ENCODE measurements around the gene SLC9A1. TPM values are rescaled to one million over a fixed set of nuclear protein-coding genes. Genes with fewer than 3 reads are reported as not detected.

The SLC9A1 gene
- total and polyA plus RNA-seq, 10 of the 15 experiments (the other 5 are each of a cell fraction or from before 2014, with no cell fraction given) = 0.87 to 21.4 (median 4.3) TPM

DNA sequence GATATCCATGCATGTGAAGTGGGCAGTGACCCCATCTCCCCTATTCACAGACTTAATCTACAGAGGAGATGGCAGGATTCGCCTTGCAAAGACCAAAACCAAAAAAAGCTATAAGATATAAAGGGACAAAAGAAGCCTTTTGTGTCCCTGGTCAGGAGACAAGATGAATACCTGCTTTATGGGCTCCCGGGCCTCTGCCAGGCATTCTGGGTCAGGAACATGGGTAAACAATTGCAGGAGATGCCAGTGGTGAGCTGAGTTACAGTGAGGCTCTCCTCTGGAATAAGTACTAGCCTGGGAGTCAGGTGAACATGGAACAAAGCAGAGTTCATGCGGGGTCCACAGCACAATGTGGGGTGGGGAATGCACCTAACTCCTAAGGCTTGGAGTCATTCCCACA lies 4.7 kb downstream of the SLC9A1 start:
- RAD21 ChIA-PET (ENCODE audit: unreplicated experiment) = interaction anchor here (1.3 to 2.3 kb wide), 2 partner anchors 16 to 47 kb away, joined by 4 to 5 read pairs; no protein-coding TSS in a partner anchor
- no peak for TF ChIP-seq ETV6 (conservative IDR thresholded peaks at IDR 0.05 in 1 of 2, IDR thresholded peaks at IDR 0.05 in 1 of 2; ENCODE audit: borderline replicate concordance in 1 of 2, low read depth in 1 of 2)
- CTCF ChIA-PET = interaction anchor here (2.8 to 4.4 kb wide), 4 partner anchors 10 to 47 kb away, joined by 8 to 18 read pairs (median 14); no protein-coding TSS in a partner anchor
- no peak overlapping the region for H3K9ac ChIP-seq (ENCODE audit: control insufficient read depth, insufficient read depth, low read length)
- intact Hi-C loops (cut with micrococcal nuclease; ENCODE audit: unreplicated experiment) = loop anchor here (5.0 to 10.0 kb wide), 2 partner anchors 38 to 1295 kb away; partner anchors contain the start of gene AUNIP
- H3K79me2 ChIP-seq (ENCODE audit: control insufficient read depth, insufficient read depth, low read length) = peaks cover 46% of the 10 kb centered on the region
- no peak overlapping the region for H2AFZ ChIP-seq (ENCODE audit: control insufficient read depth, low read depth, low read length)
- H3K4me2 ChIP-seq (ENCODE audit: control insufficient read depth, insufficient read depth) = peak overlapping the region; percentile 59
- no peaks in the 10 kb centered on the region; the same call in 1 of the 2 replicates for H4K20me1 ChIP-seq (ENCODE audit: control insufficient read depth, insufficient read depth)
- H3K27me3 ChIP-seq (replicated peaks in 1 of 2; ENCODE audit: control insufficient read depth in 2 of 2, insufficient read depth in 2 of 2, low read length in 1 of 2) = no peaks in the 10 kb centered on the region
- no peaks in the 10 kb centered on the region for H3K9me3 ChIP-seq (replicated peaks; ENCODE audit: control insufficient read depth, insufficient read depth, low read length)
- SMC1A ChIA-PET (ENCODE audit: uncharacterized antibody, unreplicated experiment) = interaction anchor here (0.9 to 3.5 kb wide), 6 partner anchors 8 to 134 kb away, joined by 3 to 13 read pairs (median 7); no protein-coding TSS in a partner anchor
- in situ Hi-C loops (cut with MboI) = no loop called here
- H3K4me1 ChIP-seq (ENCODE audit: control insufficient read depth, insufficient read depth, low read length) = peaks cover 33% of the 10 kb centered on the region
- H3K27ac ChIP-seq (ENCODE audit: control insufficient read depth, insufficient read depth) = no peak overlapping the region
- no peaks in the 10 kb centered on the region for H3K36me3 ChIP-seq (ENCODE audit: control insufficient read depth in 2 of 2, insufficient read depth in 2 of 2, low read length in 1 of 2)
- no peak for FAIRE-seq
- POLR2A ChIA-PET = interaction anchor here (0.6 to 2.3 kb wide), 5 partner anchors 12 to 38 kb away, joined by 3 to 8 read pairs (median 6); no protein-coding TSS in a partner anchor
- no peak for ATAC-seq
- no peak for DNase-seq (ENCODE audit: low read depth, low spot score)
- no TSS peak for BruUV-seq (replicated peaks)
- peak overlapping the region; percentile 8; the same call in 1 of the 2 replicates for H3K4me3 ChIP-seq
- WGBS (ENCODE audit: insufficient coverage, insufficient replicate concordance, low lambda C conversion rate, missing lambda C conversion rate) = 98% methylated on average over 3 of the region's 3 CpGs

DNA sequence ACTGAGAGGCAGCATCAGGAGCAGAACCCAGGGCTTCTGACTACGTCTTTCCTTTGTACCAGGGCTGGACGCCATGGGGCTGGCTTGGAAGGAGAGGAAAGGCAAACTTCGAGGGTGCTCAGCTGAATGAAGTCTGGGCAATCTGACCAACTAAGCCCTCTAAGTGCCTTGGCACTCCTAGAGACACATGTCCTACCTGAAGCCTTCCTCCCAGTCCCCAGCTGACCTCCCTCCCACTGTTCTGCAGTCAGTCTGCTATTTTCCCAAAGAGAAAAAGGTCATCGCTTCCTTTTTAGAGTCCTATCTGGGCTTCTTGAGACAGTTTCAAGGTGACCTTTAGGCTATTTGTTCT lies 5.2 kb downstream of the SLC9A1 start:
- in situ Hi-C loops (cut with MboI) = no loop called here
- peaks cover 33% of the 10 kb centered on the region for H3K4me1 ChIP-seq (ENCODE audit: control insufficient read depth, insufficient read depth, low read length)
- no peaks in the 10 kb centered on the region; the same call in 1 of the 2 replicates for H4K20me1 ChIP-seq (ENCODE audit: control insufficient read depth, insufficient read depth)
- TF ChIP-seq, protein P1, sequence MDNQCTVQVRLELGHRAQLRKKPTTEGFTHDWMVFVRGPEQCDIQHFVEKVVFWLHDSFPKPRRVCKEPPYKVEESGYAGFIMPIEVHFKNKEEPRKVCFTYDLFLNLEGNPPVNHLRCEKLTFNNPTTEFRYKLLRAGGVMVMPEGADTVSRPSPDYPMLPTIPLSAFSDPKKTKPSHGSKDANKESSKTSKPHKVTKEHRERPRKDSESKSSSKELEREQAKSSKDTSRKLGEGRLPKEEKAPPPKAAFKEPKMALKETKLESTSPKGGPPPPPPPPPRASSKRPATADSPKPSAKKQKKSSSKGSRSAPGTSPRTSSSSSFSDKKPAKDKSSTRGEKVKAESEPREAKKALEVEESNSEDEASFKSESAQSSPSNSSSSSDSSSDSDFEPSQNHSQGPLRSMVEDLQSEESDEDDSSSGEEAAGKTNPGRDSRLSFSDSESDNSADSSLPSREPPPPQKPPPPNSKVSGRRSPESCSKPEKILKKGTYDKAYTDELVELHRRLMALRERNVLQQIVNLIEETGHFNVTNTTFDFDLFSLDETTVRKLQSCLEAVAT (IDR thresholded peaks at IDR 0.05) = no peak
- TF ChIP-seq KDM1A (IDR thresholded peaks at IDR 0.05; ENCODE audit: borderline replicate concordance) (no peak), DPF2 (IDR thresholded peaks at IDR 0.05) (no peak), JUND (IDR thresholded peaks at IDR 0.05; ENCODE audit: low read depth, low read length) (no peak), HDAC2 (IDR thresholded peaks at IDR 0.05) (no peak), ESRRA (IDR thresholded peaks at IDR 0.05; ENCODE audit: low read length) (no peak), TCF12 (IDR thresholded peaks at IDR 0.05; ENCODE audit: low read depth, low read length) (no peak), YY1 (IDR thresholded peaks at IDR 0.05; ENCODE audit: low read depth, low read length) (no peak), SMC3 (IDR thresholded peaks at IDR 0.05; ENCODE audit: borderline replicate concordance, low read length) (no peak), BACH1 (IDR thresholded peaks at IDR 0.05; ENCODE audit: borderline replicate concordance) (no peak), FOXK2 (IDR thresholded peaks at IDR 0.05) (no peak)
- TF ChIP-seq, protein P2, sequence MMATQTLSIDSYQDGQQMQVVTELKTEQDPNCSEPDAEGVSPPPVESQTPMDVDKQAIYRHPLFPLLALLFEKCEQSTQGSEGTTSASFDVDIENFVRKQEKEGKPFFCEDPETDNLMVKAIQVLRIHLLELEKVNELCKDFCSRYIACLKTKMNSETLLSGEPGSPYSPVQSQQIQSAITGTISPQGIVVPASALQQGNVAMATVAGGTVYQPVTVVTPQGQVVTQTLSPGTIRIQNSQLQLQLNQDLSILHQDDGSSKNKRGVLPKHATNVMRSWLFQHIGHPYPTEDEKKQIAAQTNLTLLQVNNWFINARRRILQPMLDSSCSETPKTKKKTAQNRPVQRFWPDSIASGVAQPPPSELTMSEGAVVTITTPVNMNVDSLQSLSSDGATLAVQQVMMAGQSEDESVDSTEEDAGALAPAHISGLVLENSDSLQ (IDR thresholded peaks at IDR 0.05) = no peak
- TF ChIP-seq, protein P3, sequence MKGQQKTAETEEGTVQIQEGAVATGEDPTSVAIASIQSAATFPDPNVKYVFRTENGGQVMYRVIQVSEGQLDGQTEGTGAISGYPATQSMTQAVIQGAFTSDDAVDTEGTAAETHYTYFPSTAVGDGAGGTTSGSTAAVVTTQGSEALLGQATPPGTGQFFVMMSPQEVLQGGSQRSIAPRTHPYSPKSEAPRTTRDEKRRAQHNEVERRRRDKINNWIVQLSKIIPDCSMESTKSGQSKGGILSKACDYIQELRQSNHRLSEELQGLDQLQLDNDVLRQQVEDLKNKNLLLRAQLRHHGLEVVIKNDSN (IDR thresholded peaks at IDR 0.05; ENCODE audit: borderline replicate concordance, extremely low read length, insufficient read depth, low read depth, low read length) = no peak

More for the DNA sequence above, 5.2 kb downstream of the SLC9A1 start:
- no peak for DNase-seq (ENCODE audit: low read depth, low spot score)
- WGBS (ENCODE audit: insufficient coverage, insufficient replicate concordance, low lambda C conversion rate, missing lambda C conversion rate) = 95% methylated on average over 4 of the region's 4 CpGs
- ChIA-PET SMC1A (ENCODE audit: uncharacterized antibody, unreplicated experiment) (interaction anchor here (0.9 to 3.5 kb wide), 6 partner anchors 8 to 134 kb away, joined by 3 to 13 read pairs (median 7); no protein-coding TSS in a partner anchor), POLR2A (interaction anchor here (0.9 to 2.3 kb wide), 2 partner anchors 7 to 14 kb away, joined by 3 to 8 read pairs; no protein-coding TSS in a partner anchor), RAD21 (ENCODE audit: unreplicated experiment) (interaction anchor here (1.2 to 2.3 kb wide), 4 partner anchors 12 to 49 kb away, joined by 3 to 5 read pairs (median 4); no protein-coding TSS in a partner anchor), CTCF (interaction anchor here (1.6 to 4.4 kb wide), 5 partner anchors 11 to 48 kb away, joined by 3 to 18 read pairs (median 8); no protein-coding TSS in a partner anchor)
- no peak for FAIRE-seq
- no peaks in the 10 kb centered on the region for H3K36me3 ChIP-seq (ENCODE audit: control insufficient read depth in 2 of 2, insufficient read depth in 2 of 2, low read length in 1 of 2)
- no peak overlapping the region for H3K9ac ChIP-seq (ENCODE audit: control insufficient read depth, insufficient read depth, low read length)
- peak overlapping the region; percentile 59 for H3K4me2 ChIP-seq (ENCODE audit: control insufficient read depth, insufficient read depth)
- no TSS peak for BruUV-seq (replicated peaks)
- peak overlapping the region; percentile 16; the same call in 1 of the 2 replicates for H3K27ac ChIP-seq (ENCODE audit: control insufficient read depth, insufficient read depth)
- H3K27me3 ChIP-seq (replicated peaks in 1 of 2; ENCODE audit: control insufficient read depth in 2 of 2, insufficient read depth in 2 of 2, low read length in 1 of 2) = no peaks in the 10 kb centered on the region
- H3K9me3 ChIP-seq (replicated peaks; ENCODE audit: control insufficient read depth, insufficient read depth, low read length) = no peaks in the 10 kb centered on the region
- intact Hi-C loops (cut with micrococcal nuclease; ENCODE audit: unreplicated experiment) = loop anchor here (5.0 to 10.0 kb wide), 2 partner anchors 37 to 1295 kb away; partner anchors contain the start of gene AUNIP
- no peak for ATAC-seq
- H2AFZ ChIP-seq (ENCODE audit: control insufficient read depth, low read depth, low read length) = no peak overlapping the region
- peaks cover 45% of the 10 kb centered on the region for H3K79me2 ChIP-seq (ENCODE audit: control insufficient read depth, insufficient read depth, low read length)
- H3K4me3 ChIP-seq = peak overlapping the region; percentile 13; the same call in 1 of the 2 replicates

All from GM12878 (cell line).